MG63 (cell line): ENCODE data around the gene DNAJB4. TPM values are rescaled to one million over a fixed set of nuclear protein-coding genes. Genes with fewer than 3 reads are reported as not detected.
"Not testable (repeated sequence)": the region's sequence is repeated elsewhere in the genome, so short reads cannot be mapped to it uniquely, and the experiment has no call there.

Experiments
- DNase-seq: peaks from one replicate; pipeline ENCODE4 v3.0.0-alpha.2; 2020
- H3K27me3 ChIP-seq: fragments of 250-450 bp; sonication (Bioruptor Pico); 2 replicates; pipeline ENCODE4 v1.5.1; 2020; ENCODE audit warnings: mild to moderate bottlenecking, moderate library complexity
- H3K36me3 ChIP-seq: fragments of 250-450 bp; sonication (Bioruptor Pico); 2 replicates; pipeline ENCODE4 v1.5.1; 2020; ENCODE audit warnings: mild to moderate bottlenecking, moderate library complexity
- H3K4me3 ChIP-seq: fragments of 250-450 bp; sonication (Bioruptor Pico); 2 replicates; pipeline ENCODE4 v1.5.1; 2020; ENCODE audit warnings: mild to moderate bottlenecking, moderate library complexity
- H3K9me3 ChIP-seq: fragments of 250-450 bp; sonication (Bioruptor Pico); 2 replicates; pipeline ENCODE4 v1.5.1; 2020; ENCODE audit warnings: mild to moderate bottlenecking, moderate library complexity
- total RNA-seq: library from RNA; depleted of rRNA; stranded (reverse); fragments of >200 nt; shearing (Covaris generic); gene quantifications from 2 replicates; pipeline ENCODE4 v1.2.3, GENCODE V29; 2014; ENCODE audit warnings: low replicate concordance

Gene DNAJB4
- total RNA-seq, 1 experiment from 2014 or later, result 20.9 TPM

- Histone ChIP-seq H3K9me3 (no peaks in the 10 kb centered on the region), H3K36me3 (no peaks in the 10 kb centered on the region), H3K27me3 (no peaks in the 10 kb centered on the region), H3K4me3 (0 out of 2 replicates have a peak within 1 kb of the TSS, but pooled peaks have one; percentile 4)
- peak; percentile 5 for DNase-seq
Measured at GRCh38 chr1:78045926-78046778, 41.4 kb downstream of the DNAJB4 start, which contains the start of gene GIPC2. TSS of gene GIPC2 (plus strand) at chr1:78045966. CDS start at chr1:78046095, 129 bp downstream.

GRCh38 chr1:78047106-78047505, 42.4 kb downstream of the DNAJB4 start:
- no peaks in the 10 kb centered on the region for H3K9me3 ChIP-seq
- H3K4me3 ChIP-seq, result no peak overlapping the region
- no peak for DNase-seq
- no peaks in the 10 kb centered on the region for H3K27me3 ChIP-seq
- H3K36me3 ChIP-seq, result no peaks in the 10 kb centered on the region

- Histone ChIP-seq H3K27me3 (no peaks in the 10 kb centered on the region), H3K36me3 (no peaks in the 10 kb centered on the region), H3K4me3 (no peak overlapping the region), H3K9me3 (no peaks in the 10 kb centered on the region)
- no peak for DNase-seq
Measured at GRCh38 chr1:78047631-78048030, 42.9 kb downstream of the DNAJB4 start.

DNA sequence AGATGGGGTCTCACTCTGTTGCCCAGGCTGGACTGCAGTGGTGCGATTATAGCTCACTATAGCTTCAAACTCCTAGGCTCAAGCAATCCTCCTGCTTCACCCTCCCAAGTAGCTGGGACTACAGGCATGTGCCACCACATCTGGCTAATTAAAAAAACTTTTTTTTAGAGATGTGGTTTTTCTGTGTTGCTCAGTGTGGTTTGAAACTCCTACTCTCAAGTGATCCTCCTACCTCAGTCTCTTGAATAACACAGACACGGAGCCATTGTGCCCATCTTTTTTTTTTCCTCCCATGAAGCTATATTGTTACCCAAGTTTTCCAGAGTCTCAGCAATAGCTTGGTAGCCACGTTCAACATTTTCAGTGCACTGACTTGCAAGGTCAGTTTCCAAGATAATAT, 43.7 kb downstream of the DNAJB4 start:
- DNase-seq, result no peak
- Histone ChIP-seq H3K9me3 (no peaks in the 10 kb centered on the region), H3K27me3 (no peaks in the 10 kb centered on the region), H3K36me3 (no peaks in the 10 kb centered on the region), H3K4me3 (no peak overlapping the region)

GRCh38 chr1:78049396-78049795, 44.7 kb downstream of the DNAJB4 start:
- no peak for DNase-seq
- Histone ChIP-seq H3K36me3 (no peaks in the 10 kb centered on the region), H3K4me3 (no peak overlapping the region), H3K9me3 (no peaks in the 10 kb centered on the region), H3K27me3 (no peaks in the 10 kb centered on the region)

DNA sequence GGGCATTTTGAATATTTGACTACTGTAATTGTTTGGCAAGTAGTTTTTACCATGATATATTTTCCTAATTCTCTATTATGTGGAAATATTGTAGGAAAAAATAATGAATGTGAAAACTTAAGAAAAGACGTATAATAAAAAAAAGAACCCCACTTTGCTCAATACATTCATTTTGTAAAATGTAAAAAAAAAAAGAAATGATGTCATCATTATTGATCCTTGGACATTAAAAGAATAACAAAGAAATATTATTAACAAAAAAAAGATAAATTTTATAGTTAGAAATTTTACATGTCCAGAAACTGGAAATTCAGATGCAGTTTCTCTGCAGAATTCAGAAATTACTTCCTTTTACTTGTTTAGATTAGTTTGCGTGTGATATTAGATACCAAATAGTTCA, 46.3 kb downstream of the DNAJB4 start:
- no peak for DNase-seq
- Histone ChIP-seq H3K27me3 (no peaks in the 10 kb centered on the region), H3K9me3 (no peaks in the 10 kb centered on the region), H3K36me3 (no peaks in the 10 kb centered on the region), H3K4me3 (no peak overlapping the region)

DNA sequence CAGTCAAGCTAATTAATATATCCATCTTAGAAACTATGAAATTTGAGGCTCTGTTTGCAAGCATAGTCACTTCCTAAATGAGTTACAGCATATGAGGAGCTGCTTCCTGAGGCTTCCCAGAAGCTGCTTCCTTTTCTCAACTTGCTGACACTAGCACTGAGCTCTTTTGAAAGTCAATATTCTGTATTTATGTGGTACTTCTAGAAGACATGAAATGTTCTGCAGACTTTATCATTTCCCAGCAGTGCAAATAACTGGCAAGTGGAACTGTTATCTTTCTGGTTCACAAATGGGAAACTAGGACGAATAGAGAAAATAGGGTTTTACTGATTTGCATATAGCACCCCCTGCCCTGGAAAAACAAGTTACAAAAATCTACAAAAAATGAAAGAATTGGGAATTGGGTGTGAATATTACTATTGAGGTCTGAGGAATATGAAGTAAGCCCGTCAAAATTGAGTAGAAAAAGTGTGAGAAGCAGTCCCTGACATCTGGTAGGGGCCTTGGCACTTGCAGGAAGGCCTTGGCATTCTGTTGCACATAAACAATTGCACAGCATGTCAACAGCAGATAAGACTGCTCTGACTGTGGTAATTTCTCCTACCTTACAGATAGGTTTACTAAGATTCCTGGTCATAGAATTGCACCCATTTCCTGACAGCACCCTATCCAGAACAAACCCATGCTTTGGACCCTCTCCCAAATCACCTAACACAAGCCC, 48.1 kb downstream of the DNAJB4 start:
- no peak overlapping the region for H3K4me3 ChIP-seq
- no peak for DNase-seq
- H3K27me3 ChIP-seq, result no peaks in the 10 kb centered on the region
- H3K36me3 ChIP-seq, result no peaks in the 10 kb centered on the region
- H3K9me3 ChIP-seq, result 0 out of 2 replicates have a peak, but pooled peaks cover 2% of the 10 kb centered on the region

GRCh38 chr1:78053498-78053897, 48.8 kb downstream of the DNAJB4 start:
- no peak for DNase-seq
- Histone ChIP-seq H3K36me3 (no peaks in the 10 kb centered on the region), H3K4me3 (no peak overlapping the region), H3K9me3 (0 out of 2 replicates have a peak, but pooled peaks cover 2% of the 10 kb centered on the region), H3K27me3 (no peaks in the 10 kb centered on the region)

- Histone ChIP-seq H3K9me3 (0 out of 2 replicates have a peak, but pooled peaks cover 2% of the 10 kb centered on the region), H3K4me3 (no peak overlapping the region)
- DNase-seq, result no peak
Measured at GRCh38 chr1:78054559-78054958, 49.8 kb downstream of the DNAJB4 start.

DNA sequence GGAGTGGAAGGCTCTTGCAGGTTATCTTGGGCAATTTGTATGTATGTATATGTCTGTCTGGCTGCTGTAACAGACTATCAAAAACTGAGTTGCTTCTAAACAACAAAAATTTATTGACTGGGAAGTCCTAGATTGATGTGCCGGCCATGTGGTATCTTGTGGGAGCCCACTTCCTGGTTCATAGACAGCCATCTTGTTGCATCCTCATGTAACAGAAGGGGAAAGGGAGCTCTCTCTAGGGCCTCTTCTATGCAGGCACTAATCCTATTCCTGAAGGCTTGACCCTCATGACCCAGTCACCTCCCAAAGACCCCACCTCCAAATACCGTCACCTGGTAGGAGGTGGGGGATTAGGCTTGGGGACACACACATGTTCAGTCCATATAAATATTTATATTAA, 50.2 kb downstream of the DNAJB4 start:
- Histone ChIP-seq H3K4me3 (no peak overlapping the region), H3K9me3 (0 out of 2 replicates have a peak, but pooled peaks cover 2% of the 10 kb centered on the region), H3K27me3 (no peaks in the 10 kb centered on the region), H3K36me3 (no peaks in the 10 kb centered on the region)
- no peak for DNase-seq

More at GRCh38 chr1:78054559-78054958, 49.8 kb downstream of the DNAJB4 start:
- Histone ChIP-seq H3K27me3 (no peaks in the 10 kb centered on the region), H3K36me3 (no peaks in the 10 kb centered on the region)

DNA sequence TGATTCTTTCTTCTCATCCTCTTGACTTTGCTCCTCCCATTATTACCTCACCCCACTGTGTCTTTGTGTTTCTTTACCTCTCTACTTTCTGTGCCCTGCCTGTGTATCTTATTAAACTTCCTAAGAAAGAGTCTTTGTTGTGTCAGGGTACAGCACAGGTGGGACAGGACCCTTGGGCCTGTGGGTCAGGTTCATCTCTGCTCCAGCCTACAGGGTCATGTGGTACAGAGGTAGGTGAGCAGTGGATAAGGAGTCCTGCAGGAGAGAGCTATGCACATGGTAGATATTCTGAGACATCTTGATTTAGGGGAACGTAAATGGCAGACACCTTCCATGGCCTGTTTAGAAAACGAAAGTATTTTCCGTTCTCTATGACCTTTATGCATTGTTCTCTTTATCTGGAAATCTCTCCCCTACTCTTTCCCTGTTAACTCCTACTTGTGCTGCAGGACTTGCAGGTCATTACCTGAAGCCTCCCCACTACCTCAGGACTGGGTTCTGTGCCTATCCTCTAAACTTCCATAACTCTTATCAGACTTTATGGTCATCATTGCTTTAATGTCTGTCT, 50.9 kb downstream of the DNAJB4 start:
- no peak for DNase-seq
- Histone ChIP-seq H3K4me3 (no peak overlapping the region), H3K9me3 (0 out of 2 replicates have a peak, but pooled peaks cover 2% of the 10 kb centered on the region), H3K36me3 (no peaks in the 10 kb centered on the region), H3K27me3 (no peaks in the 10 kb centered on the region)

DNA sequence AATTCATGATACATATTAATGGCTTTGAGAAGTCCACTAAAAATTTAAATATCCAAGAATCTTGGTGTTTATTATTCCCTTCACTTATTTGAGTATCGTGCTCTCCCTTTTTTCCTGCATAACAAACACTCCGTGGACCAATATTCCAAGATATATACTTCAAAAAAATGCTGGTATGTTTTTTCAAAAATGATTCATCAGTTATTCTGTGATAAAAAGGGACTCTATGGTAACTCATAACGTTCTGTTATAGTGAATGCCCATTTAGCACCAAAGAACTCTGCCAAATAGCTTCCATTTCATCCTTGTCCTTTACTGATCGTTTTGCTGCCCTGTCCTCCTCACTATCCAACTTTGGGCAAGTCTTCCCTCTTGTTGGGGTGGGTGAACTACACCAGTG, 53.9 kb downstream of the DNAJB4 start:
- no peak for DNase-seq
- Histone ChIP-seq H3K27me3 (no peaks in the 10 kb centered on the region), H3K36me3 (no peaks in the 10 kb centered on the region), H3K9me3 (0 out of 2 replicates have a peak, but pooled peaks cover 2% of the 10 kb centered on the region), H3K4me3 (no peak overlapping the region)

- DNase-seq, result no peak
- H3K27me3 ChIP-seq, result no peaks in the 10 kb centered on the region
- 0 out of 2 replicates have a peak, but pooled peaks cover 2% of the 10 kb centered on the region for H3K9me3 ChIP-seq
- no peaks in the 10 kb centered on the region for H3K36me3 ChIP-seq
- H3K4me3 ChIP-seq, result no peak overlapping the region
Measured at GRCh38 chr1:78060857-78061563, 56.3 kb downstream of the DNAJB4 start.

DNA sequence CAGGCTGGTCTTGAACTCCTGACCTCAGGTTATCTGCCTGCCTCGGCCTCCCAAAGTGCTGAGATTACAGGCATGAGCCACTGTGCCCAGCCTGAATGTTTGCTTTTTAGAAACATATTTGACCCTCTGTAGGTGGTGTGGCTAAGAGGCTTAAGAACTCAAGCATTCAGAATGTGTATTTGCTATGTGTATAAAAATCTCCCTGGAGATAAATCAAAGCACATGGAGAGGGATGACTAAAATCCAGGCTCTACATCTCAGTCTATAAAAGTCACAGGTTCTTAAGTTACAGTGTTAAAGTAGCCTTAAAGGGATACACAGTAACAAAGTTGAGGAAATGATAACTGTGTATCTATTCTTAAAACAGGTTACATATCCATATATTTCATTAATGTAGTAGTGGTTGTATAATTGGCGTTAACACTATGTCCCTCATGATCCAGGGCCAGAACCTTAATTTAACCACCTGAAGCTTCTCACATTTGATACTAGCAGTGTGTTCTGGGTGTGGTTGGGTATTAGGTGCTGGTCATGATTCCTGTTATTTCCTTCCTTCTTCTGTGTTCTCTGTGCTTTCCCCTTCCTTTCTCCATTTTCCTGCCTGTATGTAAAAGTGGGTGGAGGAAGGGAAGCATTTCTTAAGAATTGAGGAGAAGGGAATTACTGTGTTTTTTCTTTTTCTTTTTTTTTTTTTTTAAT, 57.2 kb downstream of the DNAJB4 start:
- H3K9me3 ChIP-seq, result 0 out of 2 replicates have a peak, but pooled peaks cover 2% of the 10 kb centered on the region
- peak; percentile 34 for DNase-seq
- no peaks in the 10 kb centered on the region for H3K27me3 ChIP-seq
- no peak overlapping the region for H3K4me3 ChIP-seq
- H3K36me3 ChIP-seq, result no peaks in the 10 kb centered on the region

DNA sequence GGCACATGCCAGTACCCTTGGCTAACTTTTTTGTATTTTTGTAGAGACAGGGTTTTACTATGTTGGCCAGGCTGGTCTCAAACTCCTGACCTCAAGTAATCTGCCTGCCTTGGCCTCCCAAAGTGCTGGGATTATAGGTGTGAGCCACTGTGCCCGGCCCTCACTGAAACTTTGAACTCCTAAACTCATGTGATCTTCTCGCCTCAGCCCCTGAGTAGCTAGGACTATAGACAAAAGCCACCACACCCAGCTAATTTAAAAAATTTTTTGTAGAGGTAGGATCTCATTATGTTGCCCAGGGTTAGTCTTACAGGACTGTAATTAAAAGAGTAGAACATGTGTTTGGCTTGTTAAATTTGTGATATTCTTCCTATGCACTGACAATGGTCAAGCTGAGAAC, 60.1 kb downstream of the DNAJB4 start:
- H3K27me3 ChIP-seq, H3K9me3 ChIP-seq, H3K4me3 ChIP-seq, H3K36me3 ChIP-seq, DNase-seq: not testable (repeated sequence)
